CD4-positive, alpha-beta T cell treated with Interleukin-4 for 4 hours (primary cell): ENCODE results near the gene NIF3L1.
A peak's percentile ranks its signal among the peaks of the same experiment; 100 is the strongest.
"Not testable (repeated sequence)": the region's sequence is repeated elsewhere in the genome, so short reads cannot be mapped to it uniquely, and the experiment has no call there.

Source experiments
- DNase-seq: peaks from one replicate; pipeline ENCODE4 v3.0.0-alpha.2; 2020

Gene NIF3L1

GRCh38 chr2:200877443-200877842, 11.7 kb upstream of the NIF3L1 start:
- DNase-seq = no peak

GRCh38 chr2:200878289-200878880, 10.8 kb upstream of the NIF3L1 start:
- DNase-seq = no peak

- DNase-seq = not testable (repeated sequence)
These were observed 7.4 kb upstream of the NIF3L1 start for GRCh38 chr2:200881715-200882249.

DNA sequence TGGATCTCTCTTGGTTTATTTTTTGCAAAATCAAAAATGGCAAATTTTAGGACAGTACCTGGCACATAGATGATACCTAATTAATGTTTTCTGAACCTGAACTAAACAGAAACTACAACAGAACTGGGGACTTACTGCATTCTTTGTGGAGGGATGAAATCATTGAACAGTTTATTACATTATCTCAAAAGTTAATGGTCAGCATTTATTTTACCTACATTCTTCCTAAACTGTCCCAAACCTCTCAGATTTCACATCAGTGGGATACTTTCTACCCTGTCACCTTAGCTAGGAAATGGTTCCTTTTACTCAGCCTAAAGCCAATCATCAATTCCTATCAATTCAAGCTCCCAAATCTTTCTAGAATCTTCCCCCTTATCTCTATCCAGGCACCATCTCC, 10.3 kb downstream of the NIF3L1 start:
- DNase-seq = no peak

DNA sequence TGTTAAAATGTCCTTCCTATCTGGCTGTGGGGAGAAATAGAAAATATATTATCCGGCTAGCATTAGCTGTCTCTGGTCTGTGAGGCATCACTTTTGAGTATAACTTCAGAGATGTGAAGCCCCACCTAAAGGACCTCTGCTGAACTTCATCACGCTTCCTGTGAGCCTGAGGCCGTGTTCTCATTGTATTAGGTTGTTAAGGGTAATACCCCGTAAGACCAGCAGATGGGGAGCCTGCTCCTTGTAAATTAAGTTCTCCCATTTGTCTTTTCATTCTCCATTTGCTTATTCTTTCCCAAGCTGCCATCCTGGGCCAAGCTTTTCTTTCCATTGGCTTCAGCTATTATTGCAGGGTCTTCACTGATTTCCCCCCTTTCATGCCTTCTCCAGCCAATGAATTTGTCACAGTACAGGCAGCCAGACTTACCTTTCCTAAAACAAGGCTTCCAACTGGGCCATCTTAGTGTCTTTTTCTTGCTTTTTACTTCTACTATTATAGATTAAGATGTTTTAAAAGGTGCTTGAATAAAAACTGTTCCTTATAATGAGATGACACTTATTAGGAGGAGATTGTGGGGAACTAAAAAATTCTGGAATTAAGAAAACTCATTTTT, 12.4 kb downstream of the NIF3L1 start:
- DNase-seq = peak; percentile 86

- DNase-seq = peak; percentile 43
These were observed 16.6 kb downstream of the NIF3L1 start for GRCh38 chr2:200905618-200906296.

- DNase-seq = no peak
These were observed 20.8 kb downstream of the NIF3L1 start for GRCh38 chr2:200909958-200910357.

DNA sequence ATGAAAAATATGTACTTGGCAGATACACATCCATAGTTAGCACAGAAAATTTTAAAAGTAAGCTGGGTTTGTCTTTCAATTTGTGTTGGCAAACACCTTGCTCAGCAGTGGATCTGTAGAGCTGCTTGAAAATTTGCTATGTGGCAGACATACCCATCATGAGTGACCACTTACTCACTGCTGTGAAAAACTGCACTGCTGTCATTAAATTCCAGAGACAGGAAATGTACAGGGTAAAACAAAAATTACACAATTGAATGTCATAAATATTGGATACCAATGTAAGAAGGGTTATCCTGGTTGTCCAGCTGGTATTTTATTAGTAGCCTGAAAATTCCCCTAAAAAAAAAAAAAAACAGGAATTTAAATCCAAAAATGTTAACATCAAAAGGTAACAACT, 24.5 kb downstream of the NIF3L1 start:
- no peak for DNase-seq

DNA sequence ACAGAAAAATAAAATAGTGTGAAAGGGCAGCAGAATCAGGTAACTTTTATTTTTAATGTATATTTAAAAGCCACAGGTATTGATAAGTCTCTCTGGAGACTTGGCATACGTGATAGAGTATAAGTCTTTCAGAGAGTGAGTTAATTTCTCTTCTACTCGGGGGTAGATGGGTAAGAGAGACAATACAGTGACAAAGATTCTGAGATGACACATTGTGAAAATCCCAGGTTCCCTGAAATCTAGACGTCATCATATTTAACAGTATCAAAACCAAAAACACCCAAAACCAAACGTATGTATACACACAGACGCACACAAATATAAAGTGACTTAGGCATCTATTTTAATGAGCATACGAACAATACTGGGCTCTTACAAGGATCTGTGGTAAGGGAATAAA, 33.3 kb downstream of the NIF3L1 start:
- DNase-seq = no peak

- no peak for DNase-seq
These were observed 40.4 kb downstream of the NIF3L1 start for GRCh38 chr2:200929334-200930249.

GRCh38 chr2:200930947-200931626, 41.9 kb downstream of the NIF3L1 start:
- DNase-seq = no peak

GRCh38 chr2:200939832-200940231, 50.7 kb downstream of the NIF3L1 start:
- DNase-seq = no peak

- DNase-seq = no peak
These were observed 54.4 kb downstream of the NIF3L1 start for GRCh38 chr2:200943527-200944105.

DNA sequence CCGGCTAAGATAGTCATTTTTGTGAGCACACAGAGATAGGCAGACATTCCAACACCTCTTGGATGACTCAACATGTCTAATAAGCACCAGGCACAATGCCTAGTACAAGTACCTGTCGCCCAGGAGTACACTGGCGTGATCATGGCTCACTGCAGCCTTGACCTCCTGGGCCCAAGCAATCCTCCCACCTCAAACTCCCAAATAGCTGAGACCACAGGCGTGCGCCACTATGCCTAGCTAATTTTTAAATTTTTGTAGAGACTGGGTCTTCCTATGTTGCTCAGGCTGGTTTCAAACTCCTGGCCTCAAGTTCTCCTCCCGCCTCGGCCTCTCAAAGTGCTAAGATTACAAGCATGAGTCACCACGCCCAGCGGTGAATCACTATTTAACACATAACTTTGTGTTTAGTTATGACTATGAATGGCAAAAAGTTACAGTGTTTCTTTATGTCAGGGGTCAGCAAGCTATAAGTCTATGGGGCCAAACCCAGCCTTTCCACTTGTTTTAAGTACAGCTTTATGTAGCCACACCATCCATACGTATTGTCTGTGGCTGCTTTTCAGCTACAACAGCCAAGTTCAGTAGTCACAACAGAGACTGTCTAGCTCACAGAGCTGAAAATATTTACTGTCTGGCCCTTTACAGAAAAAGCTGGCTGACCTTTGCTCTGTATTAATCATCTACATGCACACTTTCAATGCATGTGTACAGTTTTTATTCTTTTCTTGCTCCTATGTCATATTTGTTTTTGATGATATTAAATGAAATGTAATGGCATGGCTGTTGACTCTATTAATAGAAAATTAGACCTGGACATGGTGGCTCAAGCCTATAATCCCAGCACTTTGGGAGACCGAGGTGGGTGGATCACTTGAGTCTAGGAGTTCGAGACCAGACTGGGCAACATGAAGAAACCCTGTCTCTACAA, 55.6 kb downstream of the NIF3L1 start:
- DNase-seq = peak; percentile 37

DNA sequence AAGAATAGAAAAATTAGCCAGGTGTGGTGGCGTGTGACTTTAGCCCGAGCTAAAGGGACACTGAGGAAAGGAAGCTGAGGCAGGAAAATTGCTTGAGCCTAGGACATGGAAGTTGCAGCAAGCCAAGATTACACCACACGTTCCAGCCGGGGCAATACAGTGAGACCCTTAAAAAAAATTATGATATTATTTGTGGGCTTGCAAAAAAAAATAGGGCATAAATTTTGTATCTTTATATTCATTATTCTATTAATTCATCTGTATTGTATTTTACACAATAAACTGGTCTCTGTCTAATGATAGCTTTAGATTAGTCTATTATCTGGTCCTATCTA, 56.2 kb downstream of the NIF3L1 start:
- no peak for DNase-seq

GRCh38 chr2:200950378-200950777, 61.2 kb downstream of the NIF3L1 start:
- no peak for DNase-seq
